Neuronal stem cell (in vitro differentiated cells): ENCODE data around the gene NT5DC1.
"Not testable (repeated sequence)": the region's sequence is repeated elsewhere in the genome, so short reads cannot be mapped to it uniquely, and the experiment has no call there.

Experiments
- DNase-seq: peaks from one replicate; pipeline ENCODE4 v3.0.0-alpha.2; 2013; ENCODE audit warnings: low spot score
- H2AFZ ChIP-seq: one replicate; pipeline ENCODE4 v1.6.1; 2013; ENCODE audit warnings: mild to moderate bottlenecking, low read length, inconsistent platforms
- H2AK5ac ChIP-seq: 2 replicates; pipeline ENCODE4 v1.6.1; 2013; ENCODE audit warnings: low read depth, mild to moderate bottlenecking, inconsistent platforms, low read length, moderate library complexity, mixed read lengths
- H2BK120ac ChIP-seq: 2 replicates; pipeline ENCODE4 v1.6.1; 2013; ENCODE audit warnings: low read depth, mild to moderate bottlenecking, inconsistent platforms, low read length, moderate library complexity, mixed read lengths
- H2BK12ac ChIP-seq: one replicate; pipeline ENCODE4 v1.6.1; 2013; ENCODE audit warnings: low read length, inconsistent platforms
- H2BK15ac ChIP-seq: 2 replicates; pipeline ENCODE4 v1.6.1; 2013; ENCODE audit warnings: mild to moderate bottlenecking, low read length, inconsistent platforms, mixed read lengths
- H2BK5ac ChIP-seq: one replicate; pipeline ENCODE4 v1.6.1; 2013; ENCODE audit warnings: inconsistent platforms, mild to moderate bottlenecking, low read length, moderate library complexity
- H3K14ac ChIP-seq: one replicate; pipeline ENCODE4 v1.6.1; 2013; ENCODE audit warnings: low read length, inconsistent platforms
- H3K18ac ChIP-seq: 2 replicates; pipeline ENCODE4 v1.6.1; 2013; ENCODE audit warnings: low read length, inconsistent platforms
- H3K23ac ChIP-seq: 2 replicates; pipeline ENCODE4 v1.6.1; 2013; ENCODE audit warnings: low read depth, mild to moderate bottlenecking, mixed read lengths, low read length, inconsistent platforms; ENCODE audit not compliant: poor library complexity
- H3K27ac ChIP-seq: replicated peaks from 3 replicates; pipeline ENCODE4 v1.5.1; 2013; ENCODE audit warnings: low read length, inconsistent platforms
- H3K27me3 ChIP-seq, 3 experiments: 2 replicates each; pipeline ENCODE4 v1.6.1; 2013; ENCODE audit warnings: low read length in 3 of 3, mild to moderate bottlenecking in 2 of 3, inconsistent platforms in 1 of 3, low read depth in 1 of 3, mixed read lengths in 1 of 3, moderate library complexity in 1 of 3; ENCODE audit not compliant: control insufficient read depth in 3 of 3, insufficient read depth in 3 of 3
- H3K36me3 ChIP-seq, 2 donors: replicated peaks in 1 of 2; 2 replicates each; pipeline ENCODE4 v1.6.1; 2013; ENCODE audit warnings: low read length in 2 of 2; ENCODE audit not compliant: control insufficient read depth in 2 of 2, insufficient read depth in 2 of 2
- H3K4ac ChIP-seq: 2 replicates; pipeline ENCODE4 v1.6.1; 2013; ENCODE audit warnings: inconsistent platforms, mild to moderate bottlenecking, low read length, moderate library complexity
- H3K4me1 ChIP-seq, 2 donors: 1 replicate in 1 of 2; 2 replicates in 1 of 2; pipeline ENCODE4 v1.6.1; 2013; ENCODE audit warnings: low read length in 2 of 2, low read depth in 1 of 2; ENCODE audit not compliant: control insufficient read depth in 2 of 2, insufficient read depth in 1 of 2
- H3K4me2 ChIP-seq: one replicate; pipeline ENCODE4 v1.6.1; 2013; ENCODE audit warnings: mild to moderate bottlenecking, low read length, inconsistent platforms; ENCODE audit not compliant: insufficient read depth, poor library complexity, severe bottlenecking
- H3K4me3 ChIP-seq, 2 donors: 2 replicates each; pipeline ENCODE4 v1.5.1; 2013; ENCODE audit warnings: low read length in 2 of 2, mild to moderate bottlenecking in 2 of 2, inconsistent platforms in 1 of 2, moderate library complexity in 1 of 2
- H3K79me1 ChIP-seq: one replicate; pipeline ENCODE4 v1.6.1; 2013; ENCODE audit warnings: low read depth, mild to moderate bottlenecking, inconsistent platforms, low read length, moderate library complexity
- H3K9ac ChIP-seq: one replicate; pipeline ENCODE4 v1.6.1; 2013; ENCODE audit warnings: mild to moderate bottlenecking, low read depth, low read length, inconsistent platforms; ENCODE audit not compliant: poor library complexity
- H3K9me3 ChIP-seq, 2 donors: replicated peaks in 1 of 2; 2 replicates each; pipeline versions ENCODE3 to v1.6.1; 2013; ENCODE audit warnings: low read length in 2 of 2, mild to moderate bottlenecking in 2 of 2, inconsistent platforms in 1 of 2, low read depth in 1 of 2, mixed read lengths in 1 of 2, moderate library complexity in 1 of 2; ENCODE audit not compliant: control insufficient read depth in 2 of 2, insufficient read depth in 1 of 2
- H4K8ac ChIP-seq: one replicate; pipeline ENCODE4 v1.6.1; 2013; ENCODE audit warnings: low read depth, mild to moderate bottlenecking, inconsistent platforms, low read length, moderate library complexity
- H4K91ac ChIP-seq: one replicate; pipeline ENCODE4 v1.6.1; 2013; ENCODE audit warnings: low read length, low read depth, mild to moderate bottlenecking, inconsistent platforms; ENCODE audit not compliant: poor library complexity
- WGBS, 2 donors: extraction: QIAGEN DNeasy Blood & Tissue Kit; methylation state at CpG; one replicate each; pipeline ENCODE4 v1.1.7; 2013; ENCODE audit warnings: missing lambda C conversion rate in 2 of 2, mixed read lengths in 1 of 2; ENCODE audit not compliant: insufficient read length in 2 of 2, insufficient replicate concordance in 1 of 2; ENCODE audit errors: extremely low coverage in 2 of 2; 5-methylcytosine and 5-hydroxymethylcytosine counted together

The NT5DC1 gene

DNA sequence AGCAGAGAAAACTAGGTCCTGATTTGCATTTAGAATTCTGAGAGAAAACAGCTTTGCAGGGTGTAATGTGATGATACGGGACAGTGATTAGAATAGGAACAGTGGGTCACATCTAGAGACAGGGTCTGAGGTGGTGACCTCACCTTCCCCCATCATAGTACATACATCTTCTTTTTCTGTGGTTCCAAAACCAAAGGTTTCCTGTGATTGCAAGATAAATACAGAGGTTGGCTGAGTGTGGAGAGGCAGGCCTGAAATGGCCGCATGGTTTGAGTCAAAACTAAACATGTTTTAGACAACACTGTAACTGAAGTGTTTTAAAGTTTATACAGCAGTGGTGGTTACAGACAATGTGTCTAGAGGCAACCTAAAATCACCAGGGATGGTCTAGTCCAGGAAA lies 10.4 kb upstream of the NT5DC1 start:
- no peak overlapping the region for H2BK12ac ChIP-seq

DNA sequence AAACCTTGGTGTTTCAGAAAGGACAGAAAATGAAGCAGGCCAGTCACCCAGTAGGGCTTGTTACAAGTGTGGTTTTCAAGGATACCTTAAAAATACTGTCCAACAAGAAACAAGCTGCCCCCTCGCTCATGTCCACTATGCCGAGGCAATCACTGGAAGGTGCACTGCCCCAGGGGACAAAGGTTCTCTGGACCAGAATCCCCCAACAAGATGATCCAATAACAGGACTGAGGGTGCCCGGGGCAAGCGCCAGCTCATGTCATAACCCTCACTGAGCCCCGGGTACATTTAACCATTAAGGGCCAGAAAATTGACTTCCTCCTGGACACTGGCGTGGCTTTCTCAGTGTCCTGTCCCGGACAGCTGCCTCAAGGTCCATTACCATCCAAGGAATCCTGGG lies 6.6 kb upstream of the NT5DC1 start:
- Histone ChIP-seq H3K79me1 (no peaks in the 10 kb centered on the region), H3K4me1 (no peaks in the 10 kb centered on the region), H3K27ac (no peak overlapping the region), H3K4ac (no peak overlapping the region), H2BK15ac (no peak overlapping the region), H3K9me3 (peaks cover 0 to 1% of the 10 kb centered on the region in 2 donors), H4K91ac (no peak overlapping the region), H3K36me3 (no peaks in the 10 kb centered on the region), H3K4me3 (no peak overlapping the region), H3K9ac (no peak overlapping the region), H3K14ac (no peak overlapping the region), H2AK5ac (no peak overlapping the region), H2BK120ac (no peak overlapping the region), H3K27me3 (peaks cover 0 to 7% (median 0%) of the 10 kb centered on the region in 3 experiments), H2BK5ac (no peak overlapping the region), H2BK12ac (no peak overlapping the region), H3K18ac (no peak overlapping the region), H4K8ac (no peak overlapping the region), H3K23ac (no peak overlapping the region), H3K4me2 (no peak overlapping the region), H2AFZ (no peak overlapping the region)
- no CpG with 5 or more reads among the region's 7 CpGs for WGBS, 2 donors
- no peak for DNase-seq

More for the DNA sequence above, 10.4 kb upstream of the NT5DC1 start:
- Histone ChIP-seq H2BK120ac (no peak overlapping the region), H3K9ac (no peak overlapping the region), H3K4me2 (no peak overlapping the region), H3K27ac (no peak overlapping the region), H4K8ac (no peak overlapping the region), H3K36me3 (no peaks in the 10 kb centered on the region), H2AFZ (no peak overlapping the region), H2AK5ac (no peak overlapping the region), H3K9me3 (no peaks in the 10 kb centered on the region), H2BK15ac (no peak overlapping the region), H3K23ac (no peak overlapping the region), H2BK5ac (no peak overlapping the region), H3K27me3 (no peaks in the 10 kb centered on the region), H3K4me3 (no peak overlapping the region), H3K14ac (no peak overlapping the region), H3K18ac (no peak overlapping the region), H3K4me1 (no peaks in the 10 kb centered on the region), H3K4ac (no peak overlapping the region), H4K91ac (no peak overlapping the region), H3K79me1 (no peaks in the 10 kb centered on the region)
- no peak for DNase-seq
- WGBS, 2 donors, result no CpG with 5 or more reads among the region's 2 CpGs

DNA sequence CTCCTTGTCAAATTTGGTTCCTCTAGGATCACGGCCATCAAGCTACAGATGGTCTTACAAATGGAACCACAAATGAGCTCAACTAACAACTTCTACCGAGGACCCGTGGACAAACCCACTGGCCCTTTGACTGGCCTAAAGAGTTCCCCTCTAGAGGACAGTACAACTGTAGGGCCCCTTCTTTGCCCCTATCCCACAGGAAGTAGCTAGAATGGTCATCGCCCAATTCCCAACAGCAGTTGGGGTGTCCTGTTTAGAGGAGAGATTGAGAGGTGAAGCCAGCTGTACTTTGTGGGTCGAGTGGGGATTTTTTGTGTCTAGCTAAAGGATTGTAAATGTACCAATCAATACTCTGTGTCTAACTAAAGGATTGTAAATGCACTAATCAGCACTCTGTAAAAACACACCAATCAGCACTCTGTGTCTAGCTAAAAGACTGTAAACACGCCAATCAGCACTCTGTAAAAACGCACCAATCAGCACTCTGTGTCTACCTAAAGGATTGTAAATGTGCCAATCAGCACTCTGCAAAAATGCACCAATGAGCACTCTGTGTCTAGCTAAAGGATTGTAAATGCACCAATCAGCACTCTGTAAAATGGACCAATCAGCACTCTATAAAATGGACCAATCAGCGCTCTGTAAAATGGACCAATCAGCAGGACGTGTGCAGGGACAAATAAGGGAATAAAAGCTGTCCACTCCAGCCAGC lies 4.4 kb upstream of the NT5DC1 start:
- not testable (repeated sequence) for H3K27ac ChIP-seq, H2BK12ac ChIP-seq, DNase-seq, H3K4me1 ChIP-seq, H4K91ac ChIP-seq, H3K36me3 ChIP-seq, H3K4me3 ChIP-seq, H4K8ac ChIP-seq, H2BK5ac ChIP-seq, H3K9ac ChIP-seq, H2BK120ac ChIP-seq, H2AFZ ChIP-seq, H3K4ac ChIP-seq, H3K4me2 ChIP-seq, H3K18ac ChIP-seq, H3K14ac ChIP-seq, H3K23ac ChIP-seq, H2BK15ac ChIP-seq, H2AK5ac ChIP-seq, H3K79me1 ChIP-seq, H3K9me3 ChIP-seq
- peaks cover 0 to 21% (median 0%) of the 10 kb centered on the region in 3 experiments for H3K27me3 ChIP-seq
- no CpG with 5 or more reads among the region's 9 CpGs for WGBS, 2 donors

DNA sequence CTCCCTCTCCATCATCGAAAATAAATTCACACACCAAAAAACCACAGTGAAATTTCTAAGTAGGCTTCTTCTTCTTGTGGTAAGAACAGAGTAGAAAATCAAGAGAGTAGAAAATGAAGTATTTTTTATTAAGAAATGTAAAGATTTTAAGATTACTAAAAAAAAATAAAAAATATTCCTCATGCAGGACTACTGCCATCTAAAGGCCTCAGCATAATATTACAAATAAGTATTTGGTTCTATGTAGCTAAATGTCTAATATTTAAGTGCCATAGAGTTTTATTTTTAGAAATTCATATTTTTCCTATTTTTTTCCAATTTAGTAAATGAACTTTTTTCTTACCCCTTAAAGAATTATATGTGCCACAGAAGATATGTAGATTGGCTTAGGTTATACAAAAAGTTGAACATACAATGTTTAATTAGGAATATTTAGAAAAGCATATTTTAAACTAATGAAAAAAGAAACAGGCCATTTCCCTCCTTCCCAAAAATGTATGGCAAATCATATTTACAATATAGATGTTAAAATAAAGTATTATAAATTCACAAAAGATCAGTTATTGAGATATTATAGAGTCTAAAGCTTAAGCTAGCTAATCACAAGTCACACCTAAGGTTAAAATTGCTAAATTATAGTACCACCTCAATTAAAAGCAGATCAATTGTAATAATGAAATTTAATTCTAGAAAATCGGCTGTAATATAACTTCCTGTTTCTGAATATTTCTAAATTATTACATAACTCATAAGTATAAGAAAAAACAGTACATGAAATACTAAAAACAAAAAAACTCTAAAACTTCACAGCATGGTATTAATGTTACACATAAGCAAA lies 3.5 kb upstream of the NT5DC1 start:
- peaks cover 0 to 21% (median 0%) of the 10 kb centered on the region in 3 experiments for H3K27me3 ChIP-seq
- no peaks in the 10 kb centered on the region for H3K36me3 ChIP-seq
- no peak overlapping the region for H2BK12ac ChIP-seq
- no peak overlapping the region for H3K4me2 ChIP-seq
- H3K9me3 ChIP-seq, result peaks cover 0 to 1% of the 10 kb centered on the region in 2 donors
- H4K8ac ChIP-seq, result no peak overlapping the region
- H3K4ac ChIP-seq, result no peak overlapping the region
- no peak overlapping the region for H3K23ac ChIP-seq
- no peak overlapping the region for H3K18ac ChIP-seq
- H2BK5ac ChIP-seq, result no peak overlapping the region
- H3K4me1 ChIP-seq, result peaks cover 3 to 5% of the 10 kb centered on the region in 2 donors
- no peak overlapping the region for H2BK15ac ChIP-seq
- H3K4me3 ChIP-seq, result no peak overlapping the region
- H3K79me1 ChIP-seq, result no peaks in the 10 kb centered on the region
- no peak overlapping the region for H4K91ac ChIP-seq
- no peak overlapping the region for H3K9ac ChIP-seq
- no CpG with 5 or more reads among the region's 2 CpGs for WGBS, 2 donors
- DNase-seq, result no peak
- H3K14ac ChIP-seq, result no peak overlapping the region
- no peak overlapping the region for H2AFZ ChIP-seq
- H2BK120ac ChIP-seq, result no peak overlapping the region
- no peak overlapping the region for H3K27ac ChIP-seq
- no peak overlapping the region for H2AK5ac ChIP-seq
